HCT116 (cell line): ENCODE results near the gene MAD2L1. TPM values are rescaled to one million over a fixed set of nuclear protein-coding genes. Genes with fewer than 3 reads are reported as not detected.

Experiments
- ATAC-seq: fragments of 200-7000 bp; cut with Tn5 transposase; 2 replicates; pipeline ENCODE4 v1.9.1; 2020; ENCODE audit warnings: mild to moderate bottlenecking, moderate library complexity
- BruUV-seq: library from RNA; stranded (reverse); fragments of 400-500 nt; replicated peaks from 2 replicates; lab custom pipeline; 2021; lab: Mats Ljungman, UMichigan
- CTCF ChIA-PET: fragments of 300-600 bp; sonication (Branson Sonifier 250); formaldehyde crosslinking; loops from one replicate; lab custom pipeline; 2021; ENCODE audit warnings: antibody characterized with exemption; lab: Charles Lee
- POLR2A ChIA-PET: fragments of 300-600, 350-600 bp; sonication (Branson Sonifier 250); formaldehyde crosslinking; loops from one replicate; lab custom pipeline; 2021; ENCODE audit warnings: antibody characterized with exemption; lab: Charles Lee
- RAD21 ChIA-PET, 2 experiments: fragments of 300-600 bp; sonication (Branson Sonifier 250); formaldehyde crosslinking; loops; one replicate each; lab custom pipeline; 2023; ENCODE audit warnings: low total read pairs in 2 of 2; ENCODE audit not compliant: uncharacterized antibody in 2 of 2, unreplicated experiment in 2 of 2, low non-redundant PET in 1 of 2; lab: Charles Lee
- DNase-seq: peaks from one replicate; pipeline ENCODE4 v3.0.0-alpha.2; 2010; ENCODE audit warnings: low read depth, low spot score
- H2AFZ ChIP-seq: fragments of 200-600 bp; shearing (Covaris generic), sonication (generic); 2 replicates; pipeline ENCODE4 v1.6.1; 2017; ENCODE audit warnings: low read depth, mixed run types, mixed read lengths, antibody characterized with exemption, low read length; ENCODE audit not compliant: poor library complexity, severe bottlenecking
- H3K27ac ChIP-seq: 2 replicates; pipeline ENCODE4 v1.5.1; 2012; ENCODE audit warnings: low read depth, low read length
- H3K27me3 ChIP-seq: fragments of 200-600 bp; sonication (generic); 2 replicates; pipeline ENCODE4 v1.6.1; 2016; ENCODE audit warnings: mixed run types, low read length, mixed read lengths; ENCODE audit not compliant: insufficient read depth
- H3K36me3 ChIP-seq, 2 experiments: fragments of 200-500 bp in 1 of 2; fragments of 200-600 bp in 1 of 2; sonication (Bioruptor generic) in 1 of 2; sonication (generic) in 1 of 2; 2 replicates each; pipeline versions ENCODE4 v1.5.1 to v1.6.1; 2014 to 2016; ENCODE audit warnings: low read length in 2 of 2, inconsistent platforms in 1 of 2, mixed read lengths in 1 of 2, mixed run types in 1 of 2; ENCODE audit not compliant: insufficient read depth in 2 of 2, control insufficient read depth in 1 of 2
- H3K4me1 ChIP-seq, 2 experiments: fragments of 200-600 bp in 1 of 2; sonication (generic) in 1 of 2; 2 replicates each; pipeline versions ENCODE4 v1.5.1 to v1.6.1; 2012 to 2017; ENCODE audit warnings: low read length in 2 of 2, inconsistent platforms in 1 of 2, mild to moderate bottlenecking in 1 of 2, mixed read lengths in 1 of 2, mixed run types in 1 of 2, moderate library complexity in 1 of 2; ENCODE audit not compliant: insufficient read depth in 2 of 2, control insufficient read depth in 1 of 2
- H3K4me2 ChIP-seq: fragments of 200-600 bp; sonication (generic); 2 replicates; pipeline ENCODE4 v1.6.1; 2017; ENCODE audit warnings: mixed run types, low read length, mixed read lengths
- H3K4me3 ChIP-seq, 2 experiments: fragments of 200-600 bp in 1 of 2; sonication (generic) in 1 of 2; replicated peaks in 1 of 2; 2 replicates each; pipeline ENCODE4 v1.5.1; 2011 to 2016; ENCODE audit warnings: low read length in 2 of 2, control low read depth in 1 of 2, low read depth in 1 of 2, mild to moderate bottlenecking in 1 of 2, mixed read lengths in 1 of 2, mixed run types in 1 of 2
- H3K79me2 ChIP-seq: fragments of 200-600 bp; sonication (generic); 2 replicates; pipeline ENCODE4 v1.6.1; 2017; ENCODE audit warnings: mild to moderate bottlenecking, mixed run types, low read length, moderate library complexity, mixed read lengths; ENCODE audit not compliant: insufficient read depth
- H3K9ac ChIP-seq: fragments of 200-600 bp; sonication (generic); 2 replicates; pipeline ENCODE4 v1.6.1; 2016; ENCODE audit warnings: low read length, mixed read lengths
- H3K9me2 ChIP-seq: fragments of 200-600 bp; sonication (generic), shearing (Covaris generic); 2 replicates; pipeline ENCODE4 v1.6.1; 2017; ENCODE audit warnings: mixed run types, mild to moderate bottlenecking, moderate library complexity; ENCODE audit not compliant: insufficient read depth
- H3K9me3 ChIP-seq, 2 experiments: fragments of 200-500 bp in 1 of 2; fragments of 200-600 bp in 1 of 2; sonication (Bioruptor generic) in 1 of 2; sonication (generic) in 1 of 2; 2 replicates each; pipeline ENCODE4 v1.6.1; 2014 to 2017; ENCODE audit warnings: low read length in 2 of 2, mixed read lengths in 2 of 2, inconsistent platforms in 1 of 2, low read depth in 1 of 2, mild to moderate bottlenecking in 1 of 2, mixed run types in 1 of 2, moderate library complexity in 1 of 2; ENCODE audit not compliant: control insufficient read depth in 1 of 2, insufficient read depth in 1 of 2
- H4K20me1 ChIP-seq: fragments of 200-600 bp; sonication (generic), shearing (Covaris generic); 2 replicates; pipeline ENCODE4 v1.6.1; 2017; ENCODE audit warnings: mixed run types, mild to moderate bottlenecking, moderate library complexity; ENCODE audit not compliant: insufficient read depth
- ATF3 ChIP-seq: IDR thresholded peaks from 2 replicates; pipeline ENCODE4 v1.6.1; 2012
- CBX3 ChIP-seq: IDR thresholded peaks from 2 replicates; pipeline ENCODE4 v1.6.1; 2012; ENCODE audit warnings: low read depth
- CEBPB ChIP-seq: IDR thresholded peaks from 2 replicates; pipeline ENCODE4 v1.6.1; 2012; ENCODE audit warnings: low read depth
- EGR1 ChIP-seq: IDR thresholded peaks from 2 replicates; pipeline ENCODE4 v1.6.1; 2012; ENCODE audit warnings: low read depth
- ELF1 ChIP-seq: IDR thresholded peaks from 2 replicates; pipeline ENCODE4 v1.6.1; 2012; ENCODE audit warnings: low read depth, borderline replicate concordance
- EZH2phosphoT487 ChIP-seq: fragments of 200-600 bp; IDR thresholded peaks from 2 replicates; pipeline ENCODE4 v1.6.1; 2018; ENCODE audit warnings: antibody characterized with exemption, borderline replicate concordance
- JUND ChIP-seq: IDR thresholded peaks from 2 replicates; pipeline ENCODE4 v1.6.1; 2012
- RAD21 ChIP-seq: IDR thresholded peaks from 2 replicates; pipeline ENCODE4 v1.6.1; 2012; ENCODE audit warnings: low read depth, mild to moderate bottlenecking
- REST ChIP-seq: IDR thresholded peaks from 2 replicates; pipeline ENCODE4 v1.6.1; 2012; ENCODE audit warnings: low read depth
- SIN3A ChIP-seq: IDR thresholded peaks from 2 replicates; pipeline ENCODE4 v1.6.1; 2012; ENCODE audit warnings: low read depth
- TCF7L2 ChIP-seq: IDR thresholded peaks from 2 replicates; pipeline ENCODE4 v1.7.0; 2011; ENCODE audit warnings: borderline replicate concordance, inconsistent platforms; ENCODE audit not compliant: insufficient read depth, insufficient read length; ENCODE audit errors: extremely low read depth
- YY1 ChIP-seq: IDR thresholded peaks from 2 replicates; pipeline ENCODE4 v1.6.1; 2011; ENCODE audit warnings: low read length, low read depth, moderate library complexity, mild to moderate bottlenecking; ENCODE audit not compliant: insufficient replicate concordance; ENCODE audit errors: extremely low read depth
- ZBTB33 ChIP-seq: IDR thresholded peaks from 2 replicates; pipeline ENCODE4 v1.6.1; 2011; ENCODE audit warnings: mild to moderate bottlenecking, low read length, moderate library complexity; ENCODE audit not compliant: insufficient replicate concordance; ENCODE audit errors: extremely low read depth
- ZFX ChIP-seq: fragments of 450-650 bp; IDR thresholded peaks from 2 replicates; pipeline ENCODE4 v1.6.1; 2017
- ZNF274 ChIP-seq: fragments of 200-500 bp; sonication (Bioruptor generic); IDR thresholded peaks from 2 replicates; pipeline ENCODE4 v1.6.1; 2014; ENCODE audit warnings: mild to moderate bottlenecking, low read depth, low read length, inconsistent platforms
- intact Hi-C: fragments of 100-400 bp; cut with micrococcal nuclease; formaldehyde crosslinking; loops from 2 replicates; pipeline ENCODE4 v1.10.0; 2022
- total RNA-seq: library from RNA; stranded (reverse); gene quantifications from one replicate; pipeline ENCODE4 v1.2.1, GENCODE V29; 2021; ENCODE audit not compliant: unreplicated experiment

The MAD2L1 gene
- total RNA-seq, 1 experiment from 2014 or later = 92.9 TPM

- DNase-seq = no peak
- H3K4me2 ChIP-seq = no peak overlapping the region
- H3K4me1 ChIP-seq = no peaks in the 10 kb centered on the region
- H3K9me2 ChIP-seq = no peaks in the 10 kb centered on the region
- H2AFZ ChIP-seq = no peak overlapping the region
- H3K79me2 ChIP-seq = no peaks in the 10 kb centered on the region
- TF ChIP-seq SIN3A (no peak), EGR1 (no peak), ATF3 (no peak), ZBTB33 (no peak), CBX3 (no peak)
- TF ChIP-seq, all 23 proteins: peak for 0
- Histone ChIP-seq H3K9me3 (no peaks in the 10 kb centered on the region), H4K20me1 (no peaks in the 10 kb centered on the region), H3K27ac (no peak overlapping the region), H3K9ac (no peak overlapping the region), H3K36me3 (no peaks in the 10 kb centered on the region), H3K27me3 (no peaks in the 10 kb centered on the region), H3K4me3 (no peak overlapping the region)
- ChIA-PET RAD21 (no interaction called here), POLR2A (no interaction called here), CTCF (no interaction called here)
- intact Hi-C loops = no loop called here
- ATAC-seq = no peak
- BruUV-seq = no TSS peak
Observed at GRCh38 chr4:120085705-120086104, 19.1 kb upstream of the MAD2L1 start.

GRCh38 chr4:120084327-120084726, 17.7 kb upstream of the MAD2L1 start:
- H3K27ac ChIP-seq = no peak overlapping the region
- H2AFZ ChIP-seq = no peak overlapping the region
- H3K4me2 ChIP-seq = no peak overlapping the region
- DNase-seq = no peak
- H4K20me1 ChIP-seq = no peaks in the 10 kb centered on the region
- intact Hi-C loops = no loop called here
- no peaks in the 10 kb centered on the region for H3K9me2 ChIP-seq
- no peaks in the 10 kb centered on the region for H3K9me3 ChIP-seq
- TF ChIP-seq CBX3 (no peak), ELF1 (no peak), ZNF274 (no peak), CEBPB (no peak), ZFX (no peak), SIN3A (no peak), EGR1 (no peak), YY1 (no peak), EZH2phosphoT487 (no peak), RAD21 (no peak), TCF7L2 (no peak), ATF3 (no peak), JUND (no peak), REST (no peak)
- H3K4me3 ChIP-seq = no peak overlapping the region
- no TSS peak for BruUV-seq
- no peaks in the 10 kb centered on the region for H3K4me1 ChIP-seq
- no peak for ATAC-seq
- H3K27me3 ChIP-seq = no peaks in the 10 kb centered on the region
- no peak overlapping the region for H3K9ac ChIP-seq
- no peaks in the 10 kb centered on the region for H3K36me3 ChIP-seq
- no peaks in the 10 kb centered on the region for H3K79me2 ChIP-seq
- ChIA-PET CTCF (no interaction called here), RAD21 (no interaction called here), POLR2A (no interaction called here)
